MM.1S (cell line): ENCODE results near the gene SMARCA4.

Experiments used
- EZH2 ChIP-seq: fragments of 300-600 bp; sonication (generic); optimal IDR thresholded peaks from 2 replicates; pipeline ENCODE3; 2017; ENCODE audit warnings: low read depth, mild to moderate bottlenecking, antibody characterized with exemption, low read length, mixed read lengths
- EZH2phosphoT487 ChIP-seq: fragments of 300-600 bp; sonication (generic); IDR thresholded peaks from 2 replicates; pipeline ENCODE4 v1.6.1; 2018; ENCODE audit warnings: antibody characterized with exemption, low read length
- TF ChIP-seq, protein P1 (sequence below): fragments of 300-600 bp; sonication (generic); IDR thresholded peaks from 2 replicates; pipeline ENCODE4 v1.5.1; 2016; ENCODE audit warnings: antibody characterized with exemption, low read length, mixed read lengths

DNA sequence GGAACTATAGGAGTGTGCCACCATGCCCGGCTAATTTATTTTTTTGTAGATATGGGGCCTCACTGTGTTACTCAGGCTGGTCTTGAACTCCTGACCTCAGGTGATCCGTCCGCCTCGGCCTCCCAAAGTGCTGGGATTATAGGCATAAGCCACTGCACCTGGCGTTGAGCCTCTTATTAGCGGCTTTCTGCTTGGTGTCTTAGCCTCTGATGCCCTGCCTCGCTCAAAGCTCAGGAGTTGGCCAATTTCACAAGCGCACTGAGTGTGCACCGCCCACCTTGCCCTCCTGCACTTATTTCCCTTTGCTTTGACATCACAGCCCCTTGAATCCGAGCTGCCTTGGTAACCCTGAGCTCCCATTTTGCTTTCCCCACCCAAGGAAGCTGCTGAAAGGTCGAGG lies 42.5 kb upstream of the SMARCA4 start:
- TF ChIP-seq, protein P1, sequence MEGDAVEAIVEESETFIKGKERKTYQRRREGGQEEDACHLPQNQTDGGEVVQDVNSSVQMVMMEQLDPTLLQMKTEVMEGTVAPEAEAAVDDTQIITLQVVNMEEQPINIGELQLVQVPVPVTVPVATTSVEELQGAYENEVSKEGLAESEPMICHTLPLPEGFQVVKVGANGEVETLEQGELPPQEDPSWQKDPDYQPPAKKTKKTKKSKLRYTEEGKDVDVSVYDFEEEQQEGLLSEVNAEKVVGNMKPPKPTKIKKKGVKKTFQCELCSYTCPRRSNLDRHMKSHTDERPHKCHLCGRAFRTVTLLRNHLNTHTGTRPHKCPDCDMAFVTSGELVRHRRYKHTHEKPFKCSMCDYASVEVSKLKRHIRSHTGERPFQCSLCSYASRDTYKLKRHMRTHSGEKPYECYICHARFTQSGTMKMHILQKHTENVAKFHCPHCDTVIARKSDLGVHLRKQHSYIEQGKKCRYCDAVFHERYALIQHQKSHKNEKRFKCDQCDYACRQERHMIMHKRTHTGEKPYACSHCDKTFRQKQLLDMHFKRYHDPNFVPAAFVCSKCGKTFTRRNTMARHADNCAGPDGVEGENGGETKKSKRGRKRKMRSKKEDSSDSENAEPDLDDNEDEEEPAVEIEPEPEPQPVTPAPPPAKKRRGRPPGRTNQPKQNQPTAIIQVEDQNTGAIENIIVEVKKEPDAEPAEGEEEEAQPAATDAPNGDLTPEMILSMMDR = no peak
- no peak for TF ChIP-seq EZH2phosphoT487
- no peak for TF ChIP-seq EZH2
